GM23338 (cell line): ENCODE results near the gene NECAB3.

Source experiments
- CREB1 ChIP-seq: fragments of 250-450 bp; sonication (Bioruptor Pico); IDR thresholded peaks from 2 replicates; pipeline ENCODE4 v1.5.0; 2020; ENCODE audit warnings: low read depth, mild to moderate bottlenecking, moderate library complexity
- CTCF ChIP-seq, 2 experiments: fragments of 200-600 bp in 1 of 2; sonication (generic) in 1 of 2; conservative IDR thresholded peaks; 2 replicates each; pipeline versions ENCODE4 v1.5.1 to v1.6.1; 2016 to 2017; ENCODE audit warnings: antibody characterized with exemption in 2 of 2, low read depth in 2 of 2, mild to moderate bottlenecking in 2 of 2, moderate library complexity in 1 of 2
- EZH2 ChIP-seq: fragments of 200-600 bp; sonication (generic); IDR thresholded peaks from one replicate; pipeline ENCODE4 v1.8.0; 2017; ENCODE audit warnings: antibody characterized with exemption, mild to moderate bottlenecking, low read depth; ENCODE audit not compliant: unreplicated experiment
- EZH2phosphoT487 ChIP-seq: fragments of 200-600 bp; sonication (generic); IDR thresholded peaks from one replicate; pipeline ENCODE4 v1.8.1; 2018; ENCODE audit warnings: antibody characterized with exemption; ENCODE audit not compliant: unreplicated experiment
- JUNB ChIP-seq: IDR thresholded peaks from one replicate; pipeline ENCODE4 v1.6.1; 2016; ENCODE audit warnings: antibody characterized with exemption; ENCODE audit not compliant: unreplicated experiment
- POLR2AphosphoS5 ChIP-seq: IDR thresholded peaks from 2 replicates; pipeline ENCODE4 v1.6.1; 2016; ENCODE audit warnings: antibody characterized with exemption, low read depth
- TF ChIP-seq, protein P1 (sequence below): IDR thresholded peaks from one replicate; pipeline ENCODE4 v1.6.1; 2018; ENCODE audit warnings: antibody characterized with exemption; ENCODE audit not compliant: unreplicated experiment

- TF ChIP-seq CTCF (conservative IDR thresholded peaks at IDR 0.05; ENCODE audit: low read depth in 2 of 2) (no peak), EZH2 (no peak), EZH2phosphoT487 (no peak), JUNB (no peak), CREB1 (CRISPR knock-in tag) (no peak), POLR2AphosphoS5 (no peak)
- TF ChIP-seq, protein P1, sequence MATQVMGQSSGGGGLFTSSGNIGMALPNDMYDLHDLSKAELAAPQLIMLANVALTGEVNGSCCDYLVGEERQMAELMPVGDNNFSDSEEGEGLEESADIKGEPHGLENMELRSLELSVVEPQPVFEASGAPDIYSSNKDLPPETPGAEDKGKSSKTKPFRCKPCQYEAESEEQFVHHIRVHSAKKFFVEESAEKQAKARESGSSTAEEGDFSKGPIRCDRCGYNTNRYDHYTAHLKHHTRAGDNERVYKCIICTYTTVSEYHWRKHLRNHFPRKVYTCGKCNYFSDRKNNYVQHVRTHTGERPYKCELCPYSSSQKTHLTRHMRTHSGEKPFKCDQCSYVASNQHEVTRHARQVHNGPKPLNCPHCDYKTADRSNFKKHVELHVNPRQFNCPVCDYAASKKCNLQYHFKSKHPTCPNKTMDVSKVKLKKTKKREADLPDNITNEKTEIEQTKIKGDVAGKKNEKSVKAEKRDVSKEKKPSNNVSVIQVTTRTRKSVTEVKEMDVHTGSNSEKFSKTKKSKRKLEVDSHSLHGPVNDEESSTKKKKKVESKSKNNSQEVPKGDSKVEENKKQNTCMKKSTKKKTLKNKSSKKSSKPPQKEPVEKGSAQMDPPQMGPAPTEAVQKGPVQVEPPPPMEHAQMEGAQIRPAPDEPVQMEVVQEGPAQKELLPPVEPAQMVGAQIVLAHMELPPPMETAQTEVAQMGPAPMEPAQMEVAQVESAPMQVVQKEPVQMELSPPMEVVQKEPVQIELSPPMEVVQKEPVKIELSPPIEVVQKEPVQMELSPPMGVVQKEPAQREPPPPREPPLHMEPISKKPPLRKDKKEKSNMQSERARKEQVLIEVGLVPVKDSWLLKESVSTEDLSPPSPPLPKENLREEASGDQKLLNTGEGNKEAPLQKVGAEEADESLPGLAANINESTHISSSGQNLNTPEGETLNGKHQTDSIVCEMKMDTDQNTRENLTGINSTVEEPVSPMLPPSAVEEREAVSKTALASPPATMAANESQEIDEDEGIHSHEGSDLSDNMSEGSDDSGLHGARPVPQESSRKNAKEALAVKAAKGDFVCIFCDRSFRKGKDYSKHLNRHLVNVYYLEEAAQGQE: no peak
These were observed 14.0 kb upstream of the NECAB3 start for GRCh38 chr20:33687993-33688937.
